HL-60 (cell line): ENCODE results near the gene LMO4.
A peak's percentile ranks its signal among the peaks of the same experiment; 100 is the strongest.

ENCODE experiments used
- DNase-seq, 2 experiments: peaks; one replicate each; pipeline ENCODE4 v3.0.0-alpha.2; 2010 to 2020; ENCODE audit warnings: low read depth in 1 of 2, low spot score in 1 of 2
- H3K27ac ChIP-seq: fragments of 250-450 bp; sonication (Bioruptor Pico); replicated peaks from 2 replicates; pipeline ENCODE4 v1.5.1; 2020; ENCODE audit warnings: mild to moderate bottlenecking, moderate library complexity
- H3K27me3 ChIP-seq: fragments of 250-450 bp; sonication (Bioruptor Pico); 2 replicates; pipeline ENCODE4 v1.5.1; 2021; ENCODE audit warnings: mild to moderate bottlenecking, moderate library complexity; ENCODE audit not compliant: insufficient read depth, poor library complexity, severe bottlenecking
- H3K4me3 ChIP-seq: replicated peaks from 2 replicates; pipeline ENCODE4 v1.5.1; 2011; ENCODE audit warnings: mild to moderate bottlenecking, control low read depth, low read length; ENCODE audit not compliant: insufficient read depth
- GABPA ChIP-seq: IDR thresholded peaks from 2 replicates; pipeline ENCODE4 v1.6.1; 2012; ENCODE audit warnings: low read depth
- POLR2AphosphoS5 ChIP-seq: IDR thresholded peaks from 2 replicates; pipeline ENCODE4 v1.6.1; 2012; ENCODE audit warnings: low read depth
- REST ChIP-seq: IDR thresholded peaks from 2 replicates; pipeline ENCODE4 v1.6.1; 2012; ENCODE audit warnings: low read depth; ENCODE audit not compliant: insufficient replicate concordance
- SPI1 ChIP-seq: IDR thresholded peaks from 2 replicates; pipeline ENCODE4 v1.6.1; 2012; ENCODE audit warnings: low read depth, mild to moderate bottlenecking, borderline replicate concordance
- TF ChIP-seq, protein P1 (sequence below): IDR thresholded peaks from one replicate; pipeline ENCODE4 v1.5.1; 2011; ENCODE audit warnings: low read length, control low read depth, inconsistent platforms; ENCODE audit not compliant: insufficient read depth

The LMO4 gene

DNA sequence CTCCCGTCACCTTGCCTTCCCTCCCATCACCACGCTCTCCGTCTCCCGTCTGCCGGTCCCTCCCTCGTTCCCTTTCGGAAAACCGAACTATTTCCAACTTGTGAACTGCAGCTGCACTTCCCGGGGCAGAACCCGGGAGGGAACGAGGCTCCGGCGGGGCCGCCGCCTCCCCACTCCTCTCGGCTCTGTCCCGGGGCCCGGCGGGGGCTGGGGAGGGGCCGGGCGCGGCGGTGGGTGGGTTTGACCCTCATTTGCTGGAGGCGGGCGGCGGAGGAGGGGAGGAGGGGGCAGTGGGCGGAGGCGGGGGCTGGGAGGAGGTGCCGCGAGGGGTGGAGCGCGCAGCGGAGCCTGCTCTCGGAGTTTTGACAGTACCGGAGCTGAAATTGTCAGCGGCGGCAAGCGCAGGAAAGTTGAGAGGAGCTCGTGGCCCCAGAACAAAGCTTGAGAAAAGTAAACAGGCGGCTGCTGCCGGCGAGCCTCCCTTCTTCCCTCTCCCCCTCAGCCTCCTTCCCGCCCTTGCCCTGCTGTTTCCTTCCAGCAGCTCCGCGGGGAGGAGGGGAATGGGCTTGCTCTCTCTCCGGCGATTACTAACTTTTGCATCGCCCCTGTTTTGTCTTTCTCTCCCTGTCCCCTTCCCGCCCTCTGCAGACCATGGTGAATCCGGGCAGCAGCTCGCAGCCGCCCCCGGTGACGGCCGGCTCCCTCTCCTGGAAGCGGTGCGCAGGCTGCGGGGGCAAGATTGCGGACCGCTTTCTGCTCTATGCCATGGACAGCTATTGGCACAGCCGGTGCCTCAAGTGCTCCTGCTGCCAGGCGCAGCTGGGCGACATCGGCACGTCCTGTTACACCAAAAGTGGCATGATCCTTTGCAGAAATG lies 2.9 kb downstream of the LMO4 start:
- DNase-seq, result peak; percentile 53 to 69
- no peak for TF ChIP-seq SPI1
- TF ChIP-seq, protein P1, sequence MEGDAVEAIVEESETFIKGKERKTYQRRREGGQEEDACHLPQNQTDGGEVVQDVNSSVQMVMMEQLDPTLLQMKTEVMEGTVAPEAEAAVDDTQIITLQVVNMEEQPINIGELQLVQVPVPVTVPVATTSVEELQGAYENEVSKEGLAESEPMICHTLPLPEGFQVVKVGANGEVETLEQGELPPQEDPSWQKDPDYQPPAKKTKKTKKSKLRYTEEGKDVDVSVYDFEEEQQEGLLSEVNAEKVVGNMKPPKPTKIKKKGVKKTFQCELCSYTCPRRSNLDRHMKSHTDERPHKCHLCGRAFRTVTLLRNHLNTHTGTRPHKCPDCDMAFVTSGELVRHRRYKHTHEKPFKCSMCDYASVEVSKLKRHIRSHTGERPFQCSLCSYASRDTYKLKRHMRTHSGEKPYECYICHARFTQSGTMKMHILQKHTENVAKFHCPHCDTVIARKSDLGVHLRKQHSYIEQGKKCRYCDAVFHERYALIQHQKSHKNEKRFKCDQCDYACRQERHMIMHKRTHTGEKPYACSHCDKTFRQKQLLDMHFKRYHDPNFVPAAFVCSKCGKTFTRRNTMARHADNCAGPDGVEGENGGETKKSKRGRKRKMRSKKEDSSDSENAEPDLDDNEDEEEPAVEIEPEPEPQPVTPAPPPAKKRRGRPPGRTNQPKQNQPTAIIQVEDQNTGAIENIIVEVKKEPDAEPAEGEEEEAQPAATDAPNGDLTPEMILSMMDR, result no peak
- TF ChIP-seq GABPA, result no peak
- no peak for TF ChIP-seq REST
- TF ChIP-seq POLR2AphosphoS5, result no peak; the same call in 1 of the 2 replicates
- H3K27ac ChIP-seq, result peak overlapping the region; percentile 14; the same call in 1 of the 2 replicates

DNA sequence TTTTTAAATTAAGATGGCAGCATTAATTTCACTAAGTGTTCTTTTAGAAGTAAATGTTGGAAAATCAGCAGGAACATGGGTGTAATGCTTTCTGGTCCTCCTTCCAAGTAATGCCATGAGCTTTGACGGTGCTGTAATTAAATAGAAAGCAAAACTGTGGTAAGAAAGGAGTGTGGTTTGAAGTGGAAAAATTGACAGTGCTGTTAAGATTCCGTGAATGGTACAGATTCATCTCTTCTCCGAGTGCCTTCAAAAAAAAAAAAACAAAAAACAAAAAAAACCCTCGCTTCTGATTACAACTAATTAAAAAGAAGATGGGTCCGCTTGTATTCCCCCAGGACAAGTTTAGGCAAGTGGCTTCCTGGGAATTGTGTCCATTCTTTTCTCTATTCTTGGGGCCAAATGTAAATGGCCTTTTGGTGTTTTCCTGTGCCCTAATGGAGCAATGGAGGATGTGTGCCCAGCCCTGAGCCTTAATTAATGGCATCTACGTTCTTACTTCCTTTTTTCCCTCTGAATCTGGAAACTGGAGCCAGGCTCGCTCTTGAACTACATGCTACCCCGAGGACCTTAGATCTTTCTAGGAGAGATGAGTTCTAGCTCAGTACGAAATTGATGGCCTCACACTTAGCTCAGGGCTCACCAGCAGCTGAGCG lies 5.1 kb downstream of the LMO4 start:
- TF ChIP-seq SPI1 (no peak), POLR2AphosphoS5 (no peak), GABPA (no peak), REST (no peak)
- TF ChIP-seq, protein P1, result no peak
- peak in 1 of 2 experiments; percentile 21 for DNase-seq
- H3K27ac ChIP-seq, result peak overlapping the region; percentile 88
- H3K4me3 ChIP-seq, result peak overlapping the region; percentile 47
- no peaks in the 10 kb centered on the region for H3K27me3 ChIP-seq

More for the DNA sequence above, 2.9 kb downstream of the LMO4 start:
- no peaks in the 10 kb centered on the region for H3K27me3 ChIP-seq
- peak overlapping the region; percentile 77 for H3K4me3 ChIP-seq

- H3K4me3 ChIP-seq, result peak overlapping the region; percentile 47
- no peaks in the 10 kb centered on the region for H3K27me3 ChIP-seq
- peak overlapping the region; percentile 88 for H3K27ac ChIP-seq
- peak in 1 of 2 experiments; percentile 11 for DNase-seq
- TF ChIP-seq REST, result no peak
- TF ChIP-seq POLR2AphosphoS5, result no peak
- TF ChIP-seq, protein P1, result no peak
- TF ChIP-seq GABPA, result no peak
- TF ChIP-seq SPI1, result no peak
These were observed 5.9 kb downstream of the LMO4 start for GRCh38 chr1:87334351-87335174.
